Naive thymus-derived CD4-positive, alpha-beta T cell (primary cell): ENCODE results near the gene ASTE1. TPM values are rescaled to one million over a fixed set of nuclear protein-coding genes. Genes with fewer than 3 reads are reported as not detected.
A peak's percentile ranks its signal among the peaks of the same experiment; 100 is the strongest.

Experiments
- ATAC-seq: fragments of 150-1000 bp; cut with Tn5 transposase; 2 replicates; pipeline ENCODE4 v1.10.0; 2021; ENCODE audit warnings: mild to moderate bottlenecking, moderate library complexity
- CTCF ChIA-PET: fragments of 350-600 bp; sonication (Branson Sonifier 250); formaldehyde crosslinking; loops from one replicate; lab custom pipeline; 2021; ENCODE audit warnings: antibody characterized with exemption; lab: Charles Lee
- POLR2A ChIA-PET: fragments of 350-600 bp; sonication (Branson Sonifier 250); formaldehyde crosslinking; loops from one replicate; lab custom pipeline; 2021; ENCODE audit warnings: antibody characterized with exemption, inconsistent platforms; lab: Charles Lee
- DNase-seq, 9 donors: peaks; one replicate each; pipeline versions ENCODE4 v3.0.0 to v3.0.0-alpha.2; 2020 to 2022; ENCODE audit warnings: mixed read lengths in 1 of 9
- H3K27ac ChIP-seq: one replicate; pipeline ENCODE4 v1.7.0; 2013; ENCODE audit warnings: mild to moderate bottlenecking, low read depth, low read length, moderate library complexity
- H3K27me3 ChIP-seq, 2 donors: one replicate each; pipeline ENCODE4 v1.7.0; 2013; ENCODE audit warnings: low read length in 2 of 2, mild to moderate bottlenecking in 2 of 2, moderate library complexity in 2 of 2; ENCODE audit not compliant: control insufficient read depth in 2 of 2, insufficient read depth in 2 of 2
- H3K36me3 ChIP-seq, 3 experiments: 1 replicate in 2 of 3; 2 replicates in 1 of 3; pipeline ENCODE4 v1.7.0; 2013; ENCODE audit warnings: low read length in 3 of 3, mild to moderate bottlenecking in 3 of 3, moderate library complexity in 1 of 3; ENCODE audit not compliant: insufficient read depth in 3 of 3, control insufficient read depth in 2 of 3
- H3K4me1 ChIP-seq, 2 donors: one replicate each; pipeline ENCODE4 v1.7.0; 2013; ENCODE audit warnings: low read length in 2 of 2, mild to moderate bottlenecking in 2 of 2, moderate library complexity in 1 of 2; ENCODE audit not compliant: control insufficient read depth in 2 of 2, insufficient read depth in 2 of 2
- H3K4me3 ChIP-seq: 2 replicates; pipeline ENCODE4 v1.7.0; 2013; ENCODE audit warnings: mild to moderate bottlenecking, low read length
- H3K9me3 ChIP-seq, 3 experiments: 1 replicate in 2 of 3; 2 replicates in 1 of 3; pipeline ENCODE4 v1.7.0; 2013; ENCODE audit warnings: low read length in 3 of 3; ENCODE audit not compliant: control insufficient read depth in 2 of 3
- H3K27ac Mint-ChIP-seq, 9 donors: one replicate each; pipeline ENCODE4 v1.8.0; 2020 to 2022; ENCODE audit warnings: mixed read lengths in 9 of 9, mild to moderate bottlenecking in 8 of 9, moderate library complexity in 5 of 9, inconsistent platforms in 2 of 9
- H3K27me3 Mint-ChIP-seq, 5 donors: one replicate each; pipeline ENCODE4 v1.8.0; 2021 to 2022; ENCODE audit warnings: mixed read lengths in 5 of 5, mild to moderate bottlenecking in 1 of 5
- H3K36me3 Mint-ChIP-seq, 5 donors: one replicate each; pipeline ENCODE4 v1.8.0; 2020 to 2022; ENCODE audit warnings: mixed read lengths in 5 of 5, mild to moderate bottlenecking in 3 of 5, inconsistent platforms in 1 of 5
- H3K4me1 Mint-ChIP-seq, 7 donors: one replicate each; pipeline ENCODE4 v1.8.0; 2020 to 2022; ENCODE audit warnings: mixed read lengths in 7 of 7, mild to moderate bottlenecking in 3 of 7, inconsistent platforms in 1 of 7
- H3K4me3 Mint-ChIP-seq, 10 donors: one replicate each; pipeline ENCODE4 v1.8.0; 2020 to 2022; ENCODE audit warnings: mild to moderate bottlenecking in 10 of 10, mixed read lengths in 10 of 10, moderate library complexity in 6 of 10, inconsistent platforms in 2 of 10
- H3K9me3 Mint-ChIP-seq, 11 donors: one replicate each; pipeline ENCODE4 v1.8.0; 2020 to 2022; ENCODE audit warnings: mixed read lengths in 11 of 11, mild to moderate bottlenecking in 4 of 11, inconsistent platforms in 1 of 11, moderate library complexity in 1 of 11
- intact Hi-C, 2 donors: fragments of 100-400 bp; cut with micrococcal nuclease; formaldehyde crosslinking; loops; one replicate each; pipeline ENCODE4 v1.15.1; 2023
- polyA plus RNA-seq, 2 donors: library from polyadenylated mRNA; unstranded; fragments of 300-500 nt; fragmentation: Illumina TruSeq; gene quantifications; one replicate each; pipeline ENCODE4 v1.2.3, GENCODE V29; 2021
- total RNA-seq, 6 experiments: library from RNA in 5 of 6; stranded (reverse) in 5 of 6; gene quantifications; 1 replicate in 5 of 6; 2 replicates in 1 of 6; pipeline ENCODE4 v1.2.3 and lab custom pipeline; 2021 to 2026

ASTE1 gene
- total and polyA plus RNA-seq, 7 experiments from 2014 or later, result 18.7 to 38.5 (median 27.0) TPM

GRCh38 chr3:131004603-131005002 lies 22.0 kb downstream of the ASTE1 start:
- H3K4me3 ChIP-seq, result no peak overlapping the region
- ATAC-seq (peak; percentile 52), DNase-seq (no peak)
- CTCF ChIA-PET, result no interaction called here
- Mint-ChIP-seq H3K9me3 (peaks cover 0 to 1% (median 0%) of the 10 kb centered on the region in 11 donors), H3K36me3 (peaks cover 5 to 38% (median 15%) of the 10 kb centered on the region in 5 donors), H3K27ac (peak overlapping the region in 5 of 9 donors; percentile 11 to 76 (median 19)), H3K4me3 (no peak overlapping the region), H3K27me3 (no peaks in the 10 kb centered on the region), H3K4me1 (peaks cover 0 to 15% (median 5%) of the 10 kb centered on the region in 7 donors)
- intact Hi-C loops, result loop anchor here in 1 of 2 donors (5.0 kb wide), 1 partner anchor 42 kb away; no protein-coding TSS in a partner anchor
- H3K27me3 ChIP-seq, result no peaks in the 10 kb centered on the region
- peaks cover 0 to 22% (median 0%) of the 10 kb centered on the region in 3 experiments for H3K36me3 ChIP-seq
- H3K4me1 ChIP-seq, result no peaks in the 10 kb centered on the region
- POLR2A ChIA-PET, result no interaction called here
- H3K9me3 ChIP-seq, result no peaks in the 10 kb centered on the region
- no peak overlapping the region for H3K27ac ChIP-seq

DNA sequence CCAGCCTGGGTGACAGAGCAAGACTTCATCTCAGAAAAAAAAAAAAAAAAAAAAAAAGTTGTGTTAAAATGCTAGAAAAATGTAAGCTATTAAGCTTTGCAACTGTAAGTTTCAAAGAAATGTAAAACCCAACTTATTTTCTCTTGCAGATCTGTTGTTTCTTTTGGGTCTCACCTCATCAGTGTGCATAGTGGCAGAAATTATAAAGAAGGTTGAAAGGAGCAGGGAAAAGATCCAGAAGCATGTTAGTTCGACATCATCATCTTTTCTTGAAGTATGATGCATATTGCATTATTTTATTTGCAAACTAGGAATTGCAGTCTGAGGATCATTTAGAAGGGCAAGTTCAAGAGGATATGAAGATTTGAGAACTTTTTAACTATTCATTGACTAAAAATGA lies 25.6 kb downstream of the ASTE1 start:
- DNase-seq, result no peak
- Mint-ChIP-seq H3K4me3 (no peak overlapping the region), H3K27ac (peak overlapping the region in 1 of 9 donors; percentile 43), H3K9me3 (peaks cover 0 to 1% (median 0%) of the 10 kb centered on the region in 11 donors), H3K4me1 (peaks cover 0 to 15% (median 4%) of the 10 kb centered on the region in 7 donors), H3K36me3 (peaks cover 5 to 40% (median 22%) of the 10 kb centered on the region in 5 donors), H3K27me3 (no peaks in the 10 kb centered on the region)
- no peak overlapping the region for H3K27ac ChIP-seq
- intact Hi-C loops, result no loop called here
- no peaks in the 10 kb centered on the region for H3K4me1 ChIP-seq
- ChIA-PET CTCF (no interaction called here), POLR2A (no interaction called here)
- H3K27me3 ChIP-seq, result no peaks in the 10 kb centered on the region
- peaks cover 0 to 24% (median 0%) of the 10 kb centered on the region in 3 experiments for H3K36me3 ChIP-seq
- no peaks in the 10 kb centered on the region for H3K9me3 ChIP-seq
- no peak for ATAC-seq
- no peak overlapping the region for H3K4me3 ChIP-seq

- peaks cover 0 to 1% (median 0%) of the 10 kb centered on the region in 11 donors for H3K9me3 Mint-ChIP-seq
- ChIA-PET POLR2A (no interaction called here), CTCF (interaction anchor here (0.7 kb wide), 1 partner anchor 566 kb away, joined by 5 read pairs; no protein-coding TSS in a partner anchor)
- Histone ChIP-seq H3K4me3 (no peak overlapping the region), H3K9me3 (no peaks in the 10 kb centered on the region), H3K27me3 (no peaks in the 10 kb centered on the region), H3K36me3 (peaks cover 0 to 15% (median 0%) of the 10 kb centered on the region in 3 experiments), H3K27ac (no peak overlapping the region), H3K4me1 (no peaks in the 10 kb centered on the region)
- intact Hi-C loops, result no loop called here
- H3K4me1 Mint-ChIP-seq, result peaks cover 0 to 6% (median 0%) of the 10 kb centered on the region in 7 donors
- peaks cover 1 to 30% (median 13%) of the 10 kb centered on the region in 5 donors for H3K36me3 Mint-ChIP-seq
- H3K4me3 Mint-ChIP-seq, result no peak overlapping the region
- ATAC-seq (no peak), DNase-seq (no peak)
- no peak overlapping the region for H3K27ac Mint-ChIP-seq
- no peaks in the 10 kb centered on the region for H3K27me3 Mint-ChIP-seq
Measured at GRCh38 chr3:130997289-130997688, 29.3 kb downstream of the ASTE1 start.

DNA sequence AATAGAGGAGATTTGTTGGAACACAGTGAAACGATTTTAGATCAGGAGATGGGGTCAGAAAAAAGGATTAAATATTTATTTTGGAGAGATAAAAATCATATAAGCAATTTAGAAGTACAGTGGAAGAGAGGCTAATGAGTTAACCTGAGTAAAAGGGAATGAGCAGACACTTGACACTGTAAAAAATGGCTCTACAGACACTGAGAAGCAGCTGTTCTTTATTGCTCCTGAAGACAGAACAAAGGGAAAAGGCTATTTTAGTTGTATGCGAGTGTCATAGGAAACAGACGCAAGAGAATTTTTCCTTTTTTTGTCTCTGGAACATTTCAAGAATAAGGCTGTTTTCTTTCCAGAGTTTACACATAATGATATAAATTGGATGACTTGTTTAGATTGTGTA lies 34.3 kb downstream of the ASTE1 start:
- peaks cover 0 to 16% (median 0%) of the 10 kb centered on the region in 3 experiments for H3K36me3 ChIP-seq
- CTCF ChIA-PET, result no interaction called here
- no peaks in the 10 kb centered on the region for H3K9me3 ChIP-seq
- peaks cover 15 to 36% (median 21%) of the 10 kb centered on the region in 5 donors for H3K36me3 Mint-ChIP-seq
- H3K27ac ChIP-seq, result no peak overlapping the region
- H3K4me3 Mint-ChIP-seq, result no peak overlapping the region
- POLR2A ChIA-PET, result no interaction called here
- no peaks in the 10 kb centered on the region for H3K27me3 Mint-ChIP-seq
- no peaks in the 10 kb centered on the region for H3K27me3 ChIP-seq
- peak overlapping the region in 1 of 9 donors; percentile 60 for H3K27ac Mint-ChIP-seq
- H3K4me3 ChIP-seq, result no peak overlapping the region
- DNase-seq (no peak), ATAC-seq (no peak)
- H3K4me1 Mint-ChIP-seq, result peaks cover 0 to 8% (median 0%) of the 10 kb centered on the region in 7 donors
- peaks cover 0 to 1% (median 0%) of the 10 kb centered on the region in 11 donors for H3K9me3 Mint-ChIP-seq
- no peaks in the 10 kb centered on the region for H3K4me1 ChIP-seq
- intact Hi-C loops, result no loop called here

GRCh38 chr3:130991126-130991525 lies 35.5 kb downstream of the ASTE1 start:
- Mint-ChIP-seq H3K36me3 (peaks cover 15 to 38% (median 20%) of the 10 kb centered on the region in 5 donors), H3K4me3 (no peak overlapping the region), H3K27ac (peak overlapping the region in 1 of 9 donors; percentile 16), H3K9me3 (peaks cover 0 to 1% (median 0%) of the 10 kb centered on the region in 11 donors), H3K4me1 (peaks cover 0 to 8% (median 0%) of the 10 kb centered on the region in 7 donors), H3K27me3 (no peaks in the 10 kb centered on the region)
- Histone ChIP-seq H3K27me3 (no peaks in the 10 kb centered on the region), H3K9me3 (no peaks in the 10 kb centered on the region), H3K4me1 (no peaks in the 10 kb centered on the region), H3K27ac (no peak overlapping the region), H3K36me3 (peaks cover 0 to 16% (median 0%) of the 10 kb centered on the region in 3 experiments), H3K4me3 (no peak overlapping the region)
- ChIA-PET CTCF (no interaction called here), POLR2A (no interaction called here)
- intact Hi-C loops, result no loop called here
- ATAC-seq, result no peak
- DNase-seq, result no peak

DNA sequence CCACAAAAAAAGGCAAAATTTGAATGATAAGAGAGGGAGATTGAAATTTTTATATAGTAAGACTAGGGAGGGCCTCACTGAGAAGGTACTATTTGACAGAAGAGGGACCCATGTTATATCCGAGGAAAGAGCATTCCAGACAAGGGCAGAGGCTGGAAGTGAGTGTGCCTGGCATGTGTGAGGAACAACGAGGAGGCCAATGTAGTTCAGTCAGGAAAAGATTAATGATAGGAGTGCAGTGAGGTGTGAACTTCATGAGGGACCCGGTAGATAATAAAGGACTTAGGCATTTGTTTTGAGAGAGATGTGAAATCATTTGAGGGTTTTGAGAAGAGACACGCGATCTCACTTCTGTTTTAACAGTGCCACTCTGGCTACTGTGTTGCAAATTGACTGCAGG lies 36.3 kb downstream of the ASTE1 start:
- peaks cover 0 to 1% (median 0%) of the 10 kb centered on the region in 11 donors for H3K9me3 Mint-ChIP-seq
- no peaks in the 10 kb centered on the region for H3K4me1 ChIP-seq
- H3K36me3 ChIP-seq, result peaks cover 0 to 16% (median 0%) of the 10 kb centered on the region in 3 experiments
- no peak overlapping the region for H3K4me3 Mint-ChIP-seq
- no peak for DNase-seq
- no peak overlapping the region for H3K27ac ChIP-seq
- no peak for ATAC-seq
- H3K4me1 Mint-ChIP-seq, result peaks cover 0 to 8% (median 0%) of the 10 kb centered on the region in 7 donors
- H3K9me3 ChIP-seq, result no peaks in the 10 kb centered on the region
- H3K27me3 ChIP-seq, result no peaks in the 10 kb centered on the region
- peaks cover 15 to 42% (median 20%) of the 10 kb centered on the region in 5 donors for H3K36me3 Mint-ChIP-seq
- ChIA-PET POLR2A (no interaction called here), CTCF (no interaction called here)
- no peaks in the 10 kb centered on the region for H3K27me3 Mint-ChIP-seq
- intact Hi-C loops, result no loop called here
- H3K4me3 ChIP-seq, result no peak overlapping the region
- H3K27ac Mint-ChIP-seq, result peak overlapping the region in 1 of 9 donors; percentile 55

DNA sequence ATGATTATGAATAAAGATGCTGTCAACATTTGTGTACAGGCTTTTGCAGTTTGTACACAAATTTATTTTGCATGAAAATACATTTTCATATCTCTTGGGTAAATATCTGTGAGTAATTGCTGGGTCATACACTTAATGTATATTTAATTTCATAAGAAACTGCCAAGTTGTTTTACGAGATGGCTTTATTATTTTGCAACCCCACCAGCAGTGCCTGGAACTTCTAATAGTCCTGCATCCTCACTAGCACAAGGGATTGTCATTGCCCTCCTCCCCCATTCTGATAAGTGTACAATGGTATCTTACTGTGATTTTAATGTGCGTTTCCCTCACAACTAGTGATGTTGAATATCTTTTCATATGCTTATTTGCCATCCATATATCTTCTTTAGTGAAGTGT lies 45.2 kb downstream of the ASTE1 start:
- no peak overlapping the region for H3K27ac ChIP-seq
- H3K4me1 ChIP-seq, result no peaks in the 10 kb centered on the region
- Mint-ChIP-seq H3K36me3 (peaks cover 5 to 48% (median 8%) of the 10 kb centered on the region in 5 donors), H3K27me3 (no peaks in the 10 kb centered on the region), H3K27ac (no peak overlapping the region), H3K4me3 (no peak overlapping the region), H3K4me1 (peaks cover 0 to 2% (median 0%) of the 10 kb centered on the region in 7 donors), H3K9me3 (no peaks in the 10 kb centered on the region)
- ATAC-seq (no peak), DNase-seq (no peak)
- no peaks in the 10 kb centered on the region for H3K9me3 ChIP-seq
- no peaks in the 10 kb centered on the region for H3K27me3 ChIP-seq
- no peak overlapping the region for H3K4me3 ChIP-seq
- H3K36me3 ChIP-seq, result peaks cover 0 to 5% (median 0%) of the 10 kb centered on the region in 3 experiments
- ChIA-PET CTCF (no interaction called here), POLR2A (no interaction called here)
- intact Hi-C loops, result no loop called here
